DND-41 (cell line): ENCODE measurements around the gene MYO18B.
A peak's percentile ranks its signal among the peaks of the same experiment; 100 is the strongest.

Experiments
- ATAC-seq: fragments of 200-7000 bp; cut with Tn5 transposase; 3 replicates; pipeline ENCODE4 v1.9.1; 2021; ENCODE audit warnings: low read depth; ENCODE audit not compliant: insufficient read depth
- DNase-seq: peaks from one replicate; pipeline ENCODE4 v3.0.0-alpha.2; 2020
- H2AFZ ChIP-seq: 2 replicates; pipeline ENCODE4 v1.6.0; 2012; ENCODE audit warnings: low read depth, low read length
- H3K27ac ChIP-seq: 2 replicates; pipeline ENCODE4 v1.5.1; 2012; ENCODE audit warnings: low read length, inconsistent platforms
- H3K27me3 ChIP-seq: fragments of 200-600 bp; sonication (generic); 2 replicates; pipeline ENCODE4 v1.6.0; 2012; ENCODE audit warnings: low read length, mild to moderate bottlenecking, inconsistent platforms; ENCODE audit not compliant: insufficient read depth, poor library complexity
- H3K36me3 ChIP-seq: 2 replicates; pipeline ENCODE4 v1.5.1; 2012; ENCODE audit warnings: low read length, inconsistent platforms; ENCODE audit not compliant: insufficient read depth
- H3K4me1 ChIP-seq: 2 replicates; pipeline ENCODE4 v1.5.1; 2012; ENCODE audit warnings: mild to moderate bottlenecking, low read length; ENCODE audit not compliant: insufficient read depth
- H3K4me2 ChIP-seq: 2 replicates; pipeline ENCODE4 v1.6.0; 2012; ENCODE audit warnings: mild to moderate bottlenecking, moderate library complexity, low read length, inconsistent platforms; ENCODE audit not compliant: insufficient read depth
- H3K4me3 ChIP-seq, 2 experiments: fragments of 200-600 bp in 1 of 2; shearing (Covaris generic) in 1 of 2; 2 replicates each; pipeline ENCODE4 v1.5.1; 2012 to 2016; ENCODE audit warnings: inconsistent platforms in 2 of 2, low read length in 2 of 2, mild to moderate bottlenecking in 2 of 2, low read depth in 1 of 2, moderate library complexity in 1 of 2
- H3K79me2 ChIP-seq: 2 replicates; pipeline ENCODE4 v1.6.0; 2012; ENCODE audit warnings: low read length, inconsistent platforms; ENCODE audit not compliant: insufficient read depth
- H3K9ac ChIP-seq: 2 replicates; pipeline ENCODE4 v1.6.0; 2012; ENCODE audit warnings: low read depth, mild to moderate bottlenecking, inconsistent platforms, low read length, moderate library complexity
- H3K9me3 ChIP-seq: 2 replicates; pipeline ENCODE4 v1.5.1; 2012; ENCODE audit warnings: low read length, moderate library complexity, mild to moderate bottlenecking, inconsistent platforms; ENCODE audit not compliant: insufficient read depth, severe bottlenecking
- H4K20me1 ChIP-seq: 2 replicates; pipeline ENCODE4 v1.6.0; 2012; ENCODE audit warnings: low read length; ENCODE audit not compliant: insufficient read depth
- CTCF ChIP-seq: IDR thresholded peaks from 2 replicates; pipeline ENCODE4 v1.5.1; 2012; ENCODE audit warnings: borderline replicate concordance, low read length, moderate library complexity, mild to moderate bottlenecking; ENCODE audit not compliant: poor library complexity, severe bottlenecking; ENCODE audit errors: extremely low read depth
- EZH2 ChIP-seq: IDR thresholded peaks from 3 replicates; pipeline ENCODE4 v1.6.1; 2012; ENCODE audit warnings: borderline replicate concordance, low read depth, mild to moderate bottlenecking, moderate library complexity, low read length, inconsistent platforms; ENCODE audit not compliant: severe bottlenecking

Gene MYO18B

DNA sequence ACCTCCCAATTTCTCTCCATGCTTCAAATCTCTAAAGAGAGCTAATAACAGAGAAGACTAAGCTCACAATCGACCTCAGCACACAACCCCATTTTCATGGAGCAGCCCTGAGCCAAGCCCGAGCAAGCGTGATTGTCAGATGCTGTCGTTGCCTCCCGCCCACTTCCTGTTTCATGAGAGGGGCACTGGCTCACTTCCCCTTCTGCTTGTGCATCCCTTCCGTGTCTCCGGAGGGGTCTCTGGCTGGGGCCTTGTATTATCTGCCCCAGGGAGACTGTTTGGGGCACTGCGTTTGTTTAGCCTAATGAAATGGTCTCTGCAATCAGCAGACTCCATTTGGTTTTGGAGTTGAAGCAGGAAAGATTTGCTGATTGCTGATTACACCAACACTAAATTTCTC lies 246.0 kb downstream of the MYO18B start:
- Histone ChIP-seq H3K4me3 (no peak overlapping the region), H3K36me3 (no peaks in the 10 kb centered on the region), H2AFZ (0 out of 2 replicates have a peak overlapping the region, but pooled peaks have one; percentile 1), H3K27ac (no peak overlapping the region), H3K9ac (no peak overlapping the region), H3K9me3 (no peaks in the 10 kb centered on the region), H3K4me1 (no peaks in the 10 kb centered on the region), H3K79me2 (no peaks in the 10 kb centered on the region), H3K4me2 (no peak overlapping the region), H3K27me3 (peaks cover 4% of the 10 kb centered on the region), H4K20me1 (no peaks in the 10 kb centered on the region)
- peak; percentile 76 for ATAC-seq
- no peak for TF ChIP-seq CTCF
- no peak for TF ChIP-seq EZH2
- DNase-seq, result peak; percentile 44

DNA sequence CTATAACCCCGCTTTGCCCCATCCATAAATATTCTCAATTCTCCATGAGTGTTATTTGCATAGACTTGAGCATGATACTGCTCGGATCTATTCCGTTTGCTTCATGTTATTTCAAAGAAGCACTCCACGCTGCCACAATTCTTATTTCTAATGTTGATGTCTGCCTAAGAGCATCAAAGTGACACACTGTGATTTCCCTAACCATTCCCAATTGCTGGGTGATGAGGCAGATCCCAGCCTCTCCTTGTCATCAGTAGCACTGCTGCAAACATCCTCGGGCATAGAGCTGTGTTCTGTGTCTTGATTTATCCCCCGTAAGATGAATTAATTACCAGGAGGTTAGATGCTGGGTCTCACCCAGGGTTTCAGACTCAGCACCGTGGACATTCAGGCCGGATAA lies 249.0 kb downstream of the MYO18B start:
- Histone ChIP-seq H3K9ac (no peak overlapping the region), H3K4me3 (no peak overlapping the region), H4K20me1 (no peaks in the 10 kb centered on the region), H3K36me3 (no peaks in the 10 kb centered on the region), H2AFZ (no peak overlapping the region), H3K27me3 (no peaks in the 10 kb centered on the region), H3K9me3 (no peaks in the 10 kb centered on the region), H3K4me2 (no peak overlapping the region), H3K27ac (no peak overlapping the region), H3K4me1 (no peaks in the 10 kb centered on the region), H3K79me2 (no peaks in the 10 kb centered on the region)
- ATAC-seq, result no peak
- no peak for TF ChIP-seq EZH2
- TF ChIP-seq CTCF, result no peak
- DNase-seq, result no peak

DNA sequence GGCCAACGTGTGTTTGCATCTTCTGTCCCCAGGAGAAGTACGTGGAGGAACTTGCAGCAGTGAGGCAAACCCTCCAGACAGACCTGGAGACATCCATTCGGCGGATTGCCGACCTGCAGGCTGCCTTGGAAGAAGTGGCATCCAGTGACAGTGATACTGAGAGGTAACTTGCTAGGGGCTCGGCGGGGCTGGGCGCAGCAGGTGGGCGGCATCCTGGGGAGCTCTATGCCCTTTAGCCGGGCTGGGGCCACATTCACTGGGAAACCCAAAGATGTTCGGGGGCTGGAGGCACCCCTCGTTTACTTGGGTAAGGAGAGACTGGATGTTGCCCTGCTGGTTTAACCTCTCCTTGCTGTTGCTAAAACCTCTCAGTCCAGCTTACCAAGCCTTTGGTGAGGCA lies 250.3 kb downstream of the MYO18B start:
- H3K36me3 ChIP-seq, result no peaks in the 10 kb centered on the region

More for the DNA sequence above, 250.3 kb downstream of the MYO18B start:
- Histone ChIP-seq H3K27ac (no peak overlapping the region), H3K79me2 (no peaks in the 10 kb centered on the region), H3K9me3 (no peaks in the 10 kb centered on the region), H3K4me3 (no peak overlapping the region), H3K4me1 (no peaks in the 10 kb centered on the region), H2AFZ (no peak overlapping the region), H3K9ac (no peak overlapping the region), H3K27me3 (no peaks in the 10 kb centered on the region), H3K4me2 (no peak overlapping the region), H4K20me1 (no peaks in the 10 kb centered on the region)
- ATAC-seq (no peak), DNase-seq (no peak)
- TF ChIP-seq EZH2 (no peak), CTCF (no peak)
